Mesothelial cell of epicardium (in vitro differentiated cells): ENCODE data around the gene CCT8. TPM values are rescaled to one million over a fixed set of nuclear protein-coding genes. Genes with fewer than 3 reads are reported as not detected.
A peak's percentile ranks its signal among the peaks of the same experiment; 100 is the strongest.

Source experiments
- DNase-seq, 2 experiments: peaks; one replicate each; pipeline ENCODE4 v3.0.0; 2021; ENCODE audit warnings: low spot score in 2 of 2; ENCODE audit not compliant: unreplicated experiment in 2 of 2
- H3K27ac Mint-ChIP-seq: 2 replicates; pipeline ENCODE4 v1.8.0; 2021; ENCODE audit warnings: mixed read lengths
- H3K27me3 Mint-ChIP-seq: 2 replicates; pipeline ENCODE4 v1.8.0; 2021; ENCODE audit warnings: low read depth, mixed read lengths
- H3K36me3 Mint-ChIP-seq: 2 replicates; pipeline ENCODE4 v1.8.0; 2021; ENCODE audit warnings: mixed read lengths
- H3K4me1 Mint-ChIP-seq: 2 replicates; pipeline ENCODE4 v1.8.0; 2021; ENCODE audit warnings: mixed read lengths
- H3K4me3 Mint-ChIP-seq: 2 replicates; pipeline ENCODE4 v1.8.0; 2021; ENCODE audit warnings: mild to moderate bottlenecking, moderate library complexity, mixed read lengths
- H3K9me3 Mint-ChIP-seq: 2 replicates; pipeline ENCODE4 v1.8.0; 2021; ENCODE audit warnings: mixed read lengths
- total RNA-seq: library from RNA; stranded (reverse); gene quantifications from 3 replicates; pipeline ENCODE4 v1.2.1, GENCODE V29; 2021
- TF ChIP-seq, protein P1 (sequence below): fragments of 200-600 bp; sonication (generic); IDR thresholded peaks from one replicate; pipeline ENCODE4 v1.5.0; 2021; ENCODE audit warnings: antibody characterized with exemption; ENCODE audit not compliant: unreplicated experiment

The CCT8 gene, protein sequence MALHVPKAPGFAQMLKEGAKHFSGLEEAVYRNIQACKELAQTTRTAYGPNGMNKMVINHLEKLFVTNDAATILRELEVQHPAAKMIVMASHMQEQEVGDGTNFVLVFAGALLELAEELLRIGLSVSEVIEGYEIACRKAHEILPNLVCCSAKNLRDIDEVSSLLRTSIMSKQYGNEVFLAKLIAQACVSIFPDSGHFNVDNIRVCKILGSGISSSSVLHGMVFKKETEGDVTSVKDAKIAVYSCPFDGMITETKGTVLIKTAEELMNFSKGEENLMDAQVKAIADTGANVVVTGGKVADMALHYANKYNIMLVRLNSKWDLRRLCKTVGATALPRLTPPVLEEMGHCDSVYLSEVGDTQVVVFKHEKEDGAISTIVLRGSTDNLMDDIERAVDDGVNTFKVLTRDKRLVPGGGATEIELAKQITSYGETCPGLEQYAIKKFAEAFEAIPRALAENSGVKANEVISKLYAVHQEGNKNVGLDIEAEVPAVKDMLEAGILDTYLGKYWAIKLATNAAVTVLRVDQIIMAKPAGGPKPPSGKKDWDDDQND
- total RNA-seq, result 166 to 174 TPM (median 171 TPM) in 3 replicates

DNA sequence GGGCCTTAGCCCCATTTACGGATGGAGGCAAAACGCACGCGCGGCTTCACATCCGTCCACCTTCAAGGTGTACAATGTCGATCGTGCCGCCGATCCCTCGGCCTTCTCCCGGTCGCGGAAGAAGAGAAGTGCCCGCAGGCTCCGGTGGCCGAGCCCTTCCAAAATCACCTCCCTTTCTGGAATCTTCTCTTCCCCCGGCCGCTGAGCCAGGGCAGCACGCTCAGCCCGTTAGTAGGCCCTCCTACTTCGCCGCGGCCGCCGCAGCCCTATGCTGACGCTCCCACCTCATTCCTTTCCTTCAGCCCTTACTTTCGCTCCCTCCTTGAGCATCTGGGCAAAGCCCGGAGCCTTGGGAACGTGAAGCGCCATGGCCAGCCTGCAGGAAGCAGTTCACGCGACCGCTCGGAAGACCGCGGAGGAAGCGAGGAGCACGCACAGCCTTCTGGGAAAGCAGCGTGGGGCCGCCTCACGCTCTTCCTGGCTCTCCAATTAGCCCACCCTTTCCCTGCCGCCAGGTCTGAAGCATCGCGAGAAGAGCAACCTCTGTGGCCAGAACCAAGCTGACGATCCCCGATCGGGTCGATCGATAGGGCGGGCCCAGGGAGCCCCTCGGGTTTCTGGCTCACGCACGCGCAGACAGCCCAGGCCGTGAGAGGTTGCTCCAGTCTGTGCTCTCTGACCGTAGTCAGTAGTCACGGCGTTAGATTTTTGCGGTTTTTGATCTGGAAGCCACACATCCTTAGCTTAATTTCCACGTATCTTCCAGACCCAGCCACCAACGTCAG lies at the start of gene CCT8:
Gene CCT8 (minus strand): TSS at position 427 of the 785 bp plus-strand sequence. CDS start 58 bp downstream, at position 369.
- peaks cover 18% of the 10 kb centered on the region for H3K4me1 Mint-ChIP-seq
- H3K27ac Mint-ChIP-seq, result peak within 1 kb of the TSS; percentile 99
- H3K36me3 Mint-ChIP-seq, result no peaks in the 10 kb centered on the region
- peak within 1 kb of the TSS; percentile 99 for H3K4me3 Mint-ChIP-seq
- H3K27me3 Mint-ChIP-seq, result no peaks in the 10 kb centered on the region
- TF ChIP-seq, protein P1, sequence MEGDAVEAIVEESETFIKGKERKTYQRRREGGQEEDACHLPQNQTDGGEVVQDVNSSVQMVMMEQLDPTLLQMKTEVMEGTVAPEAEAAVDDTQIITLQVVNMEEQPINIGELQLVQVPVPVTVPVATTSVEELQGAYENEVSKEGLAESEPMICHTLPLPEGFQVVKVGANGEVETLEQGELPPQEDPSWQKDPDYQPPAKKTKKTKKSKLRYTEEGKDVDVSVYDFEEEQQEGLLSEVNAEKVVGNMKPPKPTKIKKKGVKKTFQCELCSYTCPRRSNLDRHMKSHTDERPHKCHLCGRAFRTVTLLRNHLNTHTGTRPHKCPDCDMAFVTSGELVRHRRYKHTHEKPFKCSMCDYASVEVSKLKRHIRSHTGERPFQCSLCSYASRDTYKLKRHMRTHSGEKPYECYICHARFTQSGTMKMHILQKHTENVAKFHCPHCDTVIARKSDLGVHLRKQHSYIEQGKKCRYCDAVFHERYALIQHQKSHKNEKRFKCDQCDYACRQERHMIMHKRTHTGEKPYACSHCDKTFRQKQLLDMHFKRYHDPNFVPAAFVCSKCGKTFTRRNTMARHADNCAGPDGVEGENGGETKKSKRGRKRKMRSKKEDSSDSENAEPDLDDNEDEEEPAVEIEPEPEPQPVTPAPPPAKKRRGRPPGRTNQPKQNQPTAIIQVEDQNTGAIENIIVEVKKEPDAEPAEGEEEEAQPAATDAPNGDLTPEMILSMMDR, result no peak
- no peaks in the 10 kb centered on the region for H3K9me3 Mint-ChIP-seq
- DNase-seq, result peak; percentile 94 to 95

DNA sequence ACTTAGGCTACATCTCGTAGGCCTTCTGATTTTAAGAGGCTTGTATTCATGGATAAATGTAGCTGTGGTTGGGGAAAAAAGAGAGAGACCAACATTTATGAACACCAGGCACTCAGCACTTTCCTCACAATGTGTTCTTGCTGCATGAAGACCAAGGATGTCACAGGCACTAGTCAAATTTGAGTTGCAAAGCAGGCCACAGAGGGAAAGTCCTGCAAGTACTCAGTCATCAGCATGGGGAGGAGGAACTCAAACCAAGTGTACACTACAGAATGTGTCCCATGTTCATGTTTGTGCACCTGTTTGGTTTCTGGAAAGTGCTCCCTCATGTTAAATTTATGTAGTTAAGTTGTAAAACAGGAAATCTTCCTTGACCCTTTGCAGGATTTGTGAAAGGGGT lies 48.3 kb upstream of the CCT8 start:
- H3K4me3 Mint-ChIP-seq, result no peak overlapping the region
- no peaks in the 10 kb centered on the region for H3K4me1 Mint-ChIP-seq
- DNase-seq, result no peak
- no peaks in the 10 kb centered on the region for H3K27me3 Mint-ChIP-seq
- no peaks in the 10 kb centered on the region for H3K36me3 Mint-ChIP-seq
- H3K27ac Mint-ChIP-seq, result no peak overlapping the region
- TF ChIP-seq, protein P1, result no peak
- no peaks in the 10 kb centered on the region for H3K9me3 Mint-ChIP-seq

DNA sequence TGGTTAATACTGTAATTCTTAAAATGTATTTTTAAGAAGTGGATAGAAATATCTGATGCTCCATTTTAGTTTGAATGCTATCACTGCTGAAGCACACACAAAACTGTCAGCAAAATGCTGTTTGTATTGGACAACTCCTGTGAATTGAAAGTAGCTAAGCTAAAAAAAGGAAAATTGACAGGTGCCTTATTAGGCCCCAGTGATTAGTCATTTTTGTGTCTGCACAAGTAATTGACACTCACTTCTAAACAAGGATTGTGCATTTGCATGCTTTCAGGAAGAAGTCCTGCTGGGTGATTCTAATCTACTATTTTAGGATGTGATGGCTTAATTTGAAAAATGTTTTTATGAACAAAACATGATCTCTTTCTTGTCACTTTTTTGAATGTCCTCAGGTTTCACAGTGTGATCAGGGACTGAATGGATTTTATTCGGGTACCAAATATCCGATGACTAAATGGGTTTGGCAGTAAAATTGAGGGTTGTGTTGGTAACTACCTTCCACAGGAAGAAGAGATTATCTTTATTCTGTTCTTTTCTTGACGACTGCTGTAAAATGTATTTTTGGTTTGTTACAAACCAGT lies 44.0 kb upstream of the CCT8 start:
- H3K4me1 Mint-ChIP-seq, result no peaks in the 10 kb centered on the region
- no peak for DNase-seq
- H3K27me3 Mint-ChIP-seq, result no peaks in the 10 kb centered on the region
- no peaks in the 10 kb centered on the region for H3K36me3 Mint-ChIP-seq
- no peak overlapping the region for H3K27ac Mint-ChIP-seq
- TF ChIP-seq, protein P1, result no peak
- no peak overlapping the region for H3K4me3 Mint-ChIP-seq
- peaks cover 2% of the 10 kb centered on the region for H3K9me3 Mint-ChIP-seq

DNA sequence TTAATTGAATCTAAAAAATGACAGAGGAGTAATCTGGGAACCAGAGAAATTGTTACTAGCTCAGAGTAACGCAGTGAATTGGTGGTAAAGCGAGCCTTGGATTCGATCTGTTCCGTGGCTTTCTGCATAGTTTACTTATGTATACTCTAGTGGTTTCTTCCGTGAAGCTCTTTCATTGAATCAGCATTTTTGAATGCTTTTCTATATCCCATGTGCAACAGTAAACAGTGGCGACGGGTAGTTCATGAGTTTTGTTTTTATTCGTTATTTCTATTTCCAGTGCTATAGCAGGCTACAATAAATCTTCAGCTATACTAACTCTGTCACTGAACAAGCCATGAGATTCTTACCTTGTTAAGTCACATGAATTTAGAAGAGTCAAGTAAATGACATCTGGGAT lies 42.5 kb upstream of the CCT8 start:
- DNase-seq, result no peak
- no peaks in the 10 kb centered on the region for H3K4me1 Mint-ChIP-seq
- H3K9me3 Mint-ChIP-seq, result peaks cover 3% of the 10 kb centered on the region
- H3K4me3 Mint-ChIP-seq, result no peak overlapping the region
- H3K27me3 Mint-ChIP-seq, result no peaks in the 10 kb centered on the region
- no peak overlapping the region for H3K27ac Mint-ChIP-seq
- TF ChIP-seq, protein P1, result no peak
- H3K36me3 Mint-ChIP-seq, result no peaks in the 10 kb centered on the region

DNA sequence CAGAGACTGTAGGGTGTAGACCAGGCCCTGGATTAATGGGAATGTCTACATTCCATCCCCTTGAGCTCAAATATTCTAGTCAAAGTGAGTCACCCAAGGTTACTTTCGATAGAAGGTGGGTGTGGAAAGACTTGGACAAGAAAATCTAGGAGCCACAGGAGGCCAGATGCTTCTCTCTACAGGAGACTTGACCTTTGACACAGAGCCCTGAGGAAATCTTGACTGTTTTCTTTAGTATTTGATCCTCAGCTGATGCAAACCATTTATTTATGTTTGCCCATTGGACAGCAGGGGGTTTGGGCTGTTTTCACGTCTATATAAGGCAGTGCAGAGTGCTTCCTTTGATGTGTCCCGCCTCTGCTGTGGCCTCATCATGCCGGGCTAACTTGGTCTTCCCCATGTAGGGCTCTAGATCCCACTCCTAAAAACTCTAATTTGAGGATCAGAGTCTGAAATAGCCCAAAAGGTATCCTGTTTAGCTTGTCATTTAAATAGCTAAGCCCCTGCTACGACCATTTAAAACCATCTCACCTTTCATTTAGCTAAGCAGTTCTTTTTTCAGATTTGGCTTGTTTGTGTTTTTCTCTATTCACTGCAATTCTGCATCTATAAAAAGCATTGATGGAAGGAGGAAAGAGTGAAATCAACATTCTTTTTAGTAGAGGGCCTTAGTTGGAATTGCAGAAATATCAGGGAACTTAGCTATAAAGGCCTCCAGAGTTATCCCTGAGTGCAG lies 41.5 kb upstream of the CCT8 start:
- Mint-ChIP-seq H3K27ac (no peak overlapping the region), H3K9me3 (peaks cover 3% of the 10 kb centered on the region), H3K36me3 (no peaks in the 10 kb centered on the region), H3K27me3 (no peaks in the 10 kb centered on the region), H3K4me1 (peaks cover 3% of the 10 kb centered on the region), H3K4me3 (no peak overlapping the region)
- DNase-seq, result no peak
- TF ChIP-seq, protein P1, result no peak
